ENCODE data around the gene RASGRP2.

- TF ChIP-seq CTCF (conservative IDR thresholded peaks at IDR 0.05) (no peak), ZFX (IDR thresholded peaks at IDR 0.05) (no peak)
These were observed 1.8 kb upstream of the RASGRP2 start for GRCh38 chr11:64745521-64746328.

Data from C4-2B (cell line).